AG09319 (cell line): ENCODE results near the gene TPRG1.

Experiments used
- DNase-seq: peaks from one replicate; pipeline ENCODE4 v3.0.0-alpha.2; 2010; ENCODE audit warnings: low read depth; ENCODE audit errors: extremely low read depth
- TF ChIP-seq, protein P1 (sequence below): IDR thresholded peaks from 2 replicates; pipeline ENCODE4 v1.5.1; 2011; ENCODE audit warnings: low read depth, mild to moderate bottlenecking, inconsistent platforms, low read length, moderate library complexity

The TPRG1 gene

DNA sequence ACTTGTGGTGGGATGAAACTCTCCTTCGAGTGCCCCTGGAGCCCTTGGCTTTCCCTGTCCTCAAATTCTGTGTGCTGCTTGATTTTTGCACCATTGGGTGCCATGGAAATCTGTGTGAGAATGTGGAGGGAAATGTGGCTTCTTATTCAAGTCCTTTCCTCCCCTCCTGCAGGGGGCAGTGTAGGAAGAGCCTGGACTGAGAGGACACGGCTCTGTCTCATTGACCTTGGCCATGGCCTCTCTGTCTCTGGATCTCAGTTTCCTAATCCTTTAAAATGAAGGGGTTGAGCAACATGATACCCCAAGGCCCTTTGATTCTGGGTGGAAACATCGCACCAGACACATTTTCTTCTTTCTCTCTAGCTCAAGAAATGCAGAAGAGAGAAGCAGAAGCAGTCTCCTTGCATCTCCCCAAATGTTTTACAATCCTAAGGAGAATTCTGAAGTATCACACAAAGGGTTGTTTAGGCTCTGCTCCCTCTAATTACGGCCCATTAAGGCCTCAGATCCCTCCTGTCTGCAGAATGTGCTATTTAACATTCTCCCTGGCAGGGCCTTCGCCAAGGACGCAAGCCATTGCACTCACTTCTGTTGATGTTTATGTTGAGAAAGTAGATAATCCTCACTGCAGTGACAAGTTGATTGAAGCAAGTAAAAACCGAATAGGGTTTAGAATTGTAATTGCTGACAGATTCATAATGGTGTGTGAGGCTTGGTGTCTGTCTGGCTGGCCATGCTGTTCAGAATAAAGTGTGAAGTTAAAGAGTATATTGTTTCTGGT is 169.1 kb downstream of the TPRG1 start:
- TF ChIP-seq, protein P1, sequence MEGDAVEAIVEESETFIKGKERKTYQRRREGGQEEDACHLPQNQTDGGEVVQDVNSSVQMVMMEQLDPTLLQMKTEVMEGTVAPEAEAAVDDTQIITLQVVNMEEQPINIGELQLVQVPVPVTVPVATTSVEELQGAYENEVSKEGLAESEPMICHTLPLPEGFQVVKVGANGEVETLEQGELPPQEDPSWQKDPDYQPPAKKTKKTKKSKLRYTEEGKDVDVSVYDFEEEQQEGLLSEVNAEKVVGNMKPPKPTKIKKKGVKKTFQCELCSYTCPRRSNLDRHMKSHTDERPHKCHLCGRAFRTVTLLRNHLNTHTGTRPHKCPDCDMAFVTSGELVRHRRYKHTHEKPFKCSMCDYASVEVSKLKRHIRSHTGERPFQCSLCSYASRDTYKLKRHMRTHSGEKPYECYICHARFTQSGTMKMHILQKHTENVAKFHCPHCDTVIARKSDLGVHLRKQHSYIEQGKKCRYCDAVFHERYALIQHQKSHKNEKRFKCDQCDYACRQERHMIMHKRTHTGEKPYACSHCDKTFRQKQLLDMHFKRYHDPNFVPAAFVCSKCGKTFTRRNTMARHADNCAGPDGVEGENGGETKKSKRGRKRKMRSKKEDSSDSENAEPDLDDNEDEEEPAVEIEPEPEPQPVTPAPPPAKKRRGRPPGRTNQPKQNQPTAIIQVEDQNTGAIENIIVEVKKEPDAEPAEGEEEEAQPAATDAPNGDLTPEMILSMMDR = peak; percentile 14
- DNase-seq = no peak

DNA sequence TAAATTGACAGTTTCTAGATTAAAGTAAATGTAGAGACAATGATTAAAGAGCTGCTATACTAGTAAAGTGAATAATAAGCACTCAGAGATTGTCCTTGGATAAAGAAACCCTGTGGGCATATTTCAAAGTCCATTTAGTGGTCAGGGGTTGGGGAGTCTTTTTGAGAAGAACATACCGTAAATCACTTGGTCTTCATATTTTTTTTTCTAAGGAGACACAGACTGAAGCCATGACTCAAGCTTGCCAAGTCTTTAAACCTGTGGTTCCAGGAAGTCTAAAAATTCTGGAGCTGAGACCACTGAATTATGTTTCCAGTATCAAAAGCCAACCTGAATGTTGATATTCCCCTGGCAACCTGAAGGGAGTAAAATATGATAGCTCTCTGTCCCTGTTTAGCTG is 171.0 kb downstream of the TPRG1 start:
- DNase-seq = no peak
- TF ChIP-seq, protein P1 = no peak

DNA sequence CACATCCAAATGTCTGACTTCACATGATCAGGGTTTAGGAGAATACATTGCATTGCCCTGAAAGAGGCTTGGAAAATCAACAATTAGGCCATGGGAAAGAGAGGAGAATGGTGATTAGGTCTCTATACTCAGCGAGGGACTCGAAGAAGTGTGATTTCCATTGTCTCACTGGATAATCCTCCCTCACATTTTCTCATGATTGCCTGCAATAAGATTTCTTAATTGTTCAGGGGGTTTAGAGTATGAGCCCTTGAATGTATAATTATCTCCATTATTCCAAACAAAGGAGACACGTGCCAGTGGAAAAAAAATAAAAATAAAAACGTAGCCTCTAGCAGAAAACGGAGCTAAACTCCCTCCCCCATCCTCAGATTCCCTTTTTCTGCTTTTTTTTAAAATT is 173.2 kb downstream of the TPRG1 start:
- DNase-seq = no peak
- TF ChIP-seq, protein P1 = no peak

DNA sequence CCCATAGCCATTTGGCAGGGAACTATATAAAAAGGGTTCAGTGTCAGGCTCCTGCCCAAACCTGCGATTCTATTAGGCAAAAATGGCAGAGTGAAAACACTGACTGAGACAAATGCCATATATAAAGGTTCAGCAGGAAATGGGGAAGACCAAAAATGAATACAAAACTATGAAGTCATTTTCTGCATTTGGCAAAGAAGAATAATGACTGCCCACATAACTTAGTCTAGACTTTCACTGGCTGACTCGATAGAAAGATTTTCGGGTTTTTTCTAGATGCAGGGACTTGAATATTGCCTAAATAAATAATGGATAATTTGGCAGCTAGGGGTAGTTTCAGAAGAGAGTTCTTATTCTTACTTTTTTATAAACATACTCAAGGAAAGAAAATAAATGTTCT is 178.0 kb downstream of the TPRG1 start:
- TF ChIP-seq, protein P1 = no peak
- no peak for DNase-seq

DNA sequence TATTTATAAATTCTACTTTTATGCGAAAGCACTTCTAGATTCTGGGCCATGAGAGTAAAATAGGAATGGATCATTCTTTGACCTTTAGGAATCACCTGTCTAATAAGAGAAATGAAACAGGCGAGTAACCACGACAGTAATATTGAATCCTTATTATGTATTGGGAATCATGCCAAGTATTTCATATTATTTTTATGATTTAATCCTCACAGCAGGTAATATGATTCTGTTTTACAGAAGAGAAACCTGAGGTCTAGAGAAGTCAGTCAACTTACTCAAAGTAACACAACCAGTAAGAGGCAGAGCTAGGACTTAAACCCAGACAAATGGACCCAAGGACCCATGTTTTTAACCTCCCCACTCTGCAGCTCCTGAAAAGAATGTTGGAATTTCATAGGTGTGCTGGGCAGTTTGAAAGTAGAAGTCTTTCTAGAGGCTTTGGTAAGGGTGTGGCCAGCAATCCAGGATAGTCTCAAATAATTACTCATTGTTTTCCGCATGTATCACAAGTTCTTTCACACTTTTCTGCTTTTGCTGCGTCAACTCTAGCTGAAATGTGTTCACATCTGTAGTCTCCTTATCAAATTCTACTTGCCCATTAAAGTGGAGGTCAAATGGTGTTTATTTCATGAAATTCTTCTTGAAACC is 181.7 kb downstream of the TPRG1 start:
- TF ChIP-seq, protein P1 = no peak
- DNase-seq = no peak

DNA sequence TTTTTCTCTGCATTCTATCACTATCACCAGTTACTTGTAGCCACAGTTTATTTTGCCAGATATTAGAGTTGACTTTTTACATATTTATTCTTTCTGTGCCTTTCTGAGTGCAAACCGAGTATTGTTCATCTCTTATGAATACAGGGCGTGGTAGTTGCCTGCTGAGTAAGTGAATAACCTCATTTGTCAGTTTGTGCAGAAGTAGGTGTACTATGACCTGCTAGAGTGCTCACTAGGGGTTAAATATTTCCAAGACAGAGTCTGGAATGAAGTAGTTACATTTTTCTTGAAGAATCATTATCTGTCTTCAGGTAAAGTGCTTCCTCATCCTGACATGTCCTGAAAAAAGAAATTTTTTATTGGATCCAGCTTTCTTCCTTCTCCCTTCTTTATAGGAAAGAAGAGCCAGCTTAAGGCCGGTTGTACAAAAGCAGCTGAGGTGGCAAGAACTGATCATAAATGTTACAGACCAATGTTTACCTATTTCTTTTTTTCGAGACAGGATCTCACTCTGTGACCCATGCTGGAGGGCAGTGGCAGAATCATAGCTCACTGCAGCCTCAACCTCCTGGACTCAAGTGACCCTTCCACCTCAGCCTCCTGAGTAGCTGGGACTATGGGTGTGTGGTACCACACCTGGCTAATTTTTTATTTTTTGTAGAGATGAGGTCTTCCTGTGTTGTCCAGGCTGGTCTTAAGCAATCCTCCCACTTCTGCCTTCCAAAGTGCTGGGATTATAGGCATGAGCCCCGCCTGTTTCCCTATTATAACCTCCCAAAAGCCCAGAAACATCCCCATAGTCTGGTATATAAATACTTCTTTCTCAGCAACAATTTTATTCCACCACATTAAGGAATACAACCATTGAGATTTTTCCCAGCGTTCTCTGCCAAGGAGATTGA is 182.5 kb downstream of the TPRG1 start:
- TF ChIP-seq, protein P1 = no peak
- DNase-seq = no peak
